ENCODE data around the gene SYNPR.

SYNPR gene

GRCh38 chr3:63478990-63479660 lies 201.0 kb downstream of the SYNPR start:
- H3K9ac ChIP-seq: no peak overlapping the region

DNA sequence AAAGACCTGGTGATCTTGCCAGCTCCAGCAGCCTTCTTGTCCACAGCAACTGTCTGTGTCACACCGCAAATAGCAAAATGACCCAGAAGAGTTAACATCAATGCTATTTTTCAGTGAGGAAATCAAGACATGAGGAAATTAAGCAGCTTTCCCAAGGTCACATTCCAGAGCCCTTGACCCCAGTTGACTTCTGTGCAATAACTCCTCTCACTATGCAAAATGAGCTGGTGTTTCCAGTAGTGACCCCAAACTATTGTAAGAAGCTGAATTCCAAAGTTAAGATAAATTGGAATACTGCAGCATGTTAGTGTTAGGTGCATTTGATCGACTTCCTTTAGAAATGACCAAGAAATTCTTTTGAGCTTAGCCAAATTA lies 201.5 kb downstream of the SYNPR start:
- Histone ChIP-seq H3K9me3 (ENCODE audit: control insufficient read depth, low read length) (no peaks in the 10 kb centered on the region), H3K27ac (no peak overlapping the region), H3K9ac (no peak overlapping the region), H3K36me3 (ENCODE audit: control insufficient read depth, insufficient read depth, low read length) (no peaks in the 10 kb centered on the region), H2AFZ (no peak overlapping the region), H3K79me2 (no peaks in the 10 kb centered on the region), H3K4me2 (ENCODE audit: low read length) (no peak overlapping the region), H3K4me1 (no peaks in the 10 kb centered on the region), H3K4me3 (ENCODE audit: low read depth, low read length) (no peak overlapping the region), H3K27me3 (ENCODE audit: control insufficient read depth, insufficient read depth, low read length) (no peaks in the 10 kb centered on the region)
- TF ChIP-seq CTCF (IDR thresholded peaks at IDR 0.05): no peak

More at GRCh38 chr3:63478990-63479660, 201.0 kb downstream of the SYNPR start:
- H2AFZ ChIP-seq: no peak overlapping the region
- H3K79me2 ChIP-seq: no peaks in the 10 kb centered on the region
- no peaks in the 10 kb centered on the region for H3K36me3 ChIP-seq (ENCODE audit: control insufficient read depth, insufficient read depth, low read length)
- H3K4me2 ChIP-seq (ENCODE audit: low read length): no peak overlapping the region
- no peak overlapping the region for H3K4me3 ChIP-seq (ENCODE audit: low read depth, low read length)
- no peak for TF ChIP-seq CTCF (IDR thresholded peaks at IDR 0.05)
- no peak overlapping the region for H3K27ac ChIP-seq
- no peaks in the 10 kb centered on the region for H3K27me3 ChIP-seq (ENCODE audit: control insufficient read depth, insufficient read depth, low read length)
- no peaks in the 10 kb centered on the region for H3K4me1 ChIP-seq
- H3K9me3 ChIP-seq (ENCODE audit: control insufficient read depth, low read length): no peaks in the 10 kb centered on the region

DNA sequence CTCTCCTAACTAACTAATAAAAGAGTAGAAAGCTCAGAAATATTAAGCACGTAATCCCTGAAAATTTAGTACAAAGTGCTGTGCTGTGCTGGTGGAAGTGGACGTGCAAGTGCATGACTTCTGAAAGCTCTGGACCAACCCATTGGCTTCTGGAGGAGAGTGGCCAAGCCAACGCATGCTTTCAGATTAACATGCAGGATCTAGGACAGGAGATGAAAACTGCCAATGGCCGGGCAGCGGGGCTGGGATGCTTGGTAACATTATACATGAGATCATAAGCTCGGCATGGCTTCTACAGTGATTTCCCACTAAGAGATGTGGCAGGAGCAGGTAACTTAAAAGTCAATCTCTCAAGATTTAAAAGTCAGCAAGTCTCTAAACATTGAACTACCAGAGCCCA lies 203.5 kb downstream of the SYNPR start:
- H3K9ac ChIP-seq: no peak overlapping the region
- no peak overlapping the region for H3K27ac ChIP-seq
- no peaks in the 10 kb centered on the region for H3K9me3 ChIP-seq (ENCODE audit: control insufficient read depth, low read length)
- no peak overlapping the region for H2AFZ ChIP-seq
- no peak overlapping the region for H3K4me2 ChIP-seq (ENCODE audit: low read length)
- no peak for TF ChIP-seq CTCF (IDR thresholded peaks at IDR 0.05)
- H3K4me1 ChIP-seq: no peaks in the 10 kb centered on the region
- H3K36me3 ChIP-seq (ENCODE audit: control insufficient read depth, insufficient read depth, low read length): no peaks in the 10 kb centered on the region
- H3K4me3 ChIP-seq (ENCODE audit: low read depth, low read length): no peak overlapping the region
- no peaks in the 10 kb centered on the region for H3K27me3 ChIP-seq (ENCODE audit: control insufficient read depth, insufficient read depth, low read length)
- no peaks in the 10 kb centered on the region for H3K79me2 ChIP-seq

DNA sequence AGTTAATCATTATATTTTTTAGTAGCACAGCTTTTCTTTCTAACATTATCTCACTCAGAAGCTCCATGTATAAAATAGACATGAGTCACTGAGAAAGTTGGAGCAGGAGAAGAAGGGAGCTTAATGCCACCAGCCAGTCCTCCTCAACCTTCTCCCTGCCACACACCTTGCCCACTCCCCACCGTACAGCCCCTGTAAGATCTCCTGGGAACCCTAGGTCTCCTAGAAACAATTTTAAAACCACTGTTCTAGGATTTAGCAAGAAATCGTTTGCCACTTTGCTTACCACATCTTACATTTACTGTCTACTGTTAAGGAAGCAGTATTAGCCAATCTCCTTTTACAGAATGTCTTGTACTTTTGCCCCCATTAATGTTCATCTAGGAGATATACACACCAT lies 204.2 kb downstream of the SYNPR start:
- Histone ChIP-seq H3K4me1 (no peaks in the 10 kb centered on the region), H3K27ac (no peak overlapping the region), H3K36me3 (ENCODE audit: control insufficient read depth, insufficient read depth, low read length) (no peaks in the 10 kb centered on the region), H3K79me2 (no peaks in the 10 kb centered on the region), H3K4me2 (ENCODE audit: low read length) (no peak overlapping the region), H3K9me3 (ENCODE audit: control insufficient read depth, low read length) (no peaks in the 10 kb centered on the region), H3K9ac (no peak overlapping the region), H2AFZ (no peak overlapping the region), H3K27me3 (ENCODE audit: control insufficient read depth, insufficient read depth, low read length) (no peaks in the 10 kb centered on the region), H3K4me3 (ENCODE audit: low read depth, low read length) (no peak overlapping the region)
- TF ChIP-seq CTCF (IDR thresholded peaks at IDR 0.05): no peak

DNA sequence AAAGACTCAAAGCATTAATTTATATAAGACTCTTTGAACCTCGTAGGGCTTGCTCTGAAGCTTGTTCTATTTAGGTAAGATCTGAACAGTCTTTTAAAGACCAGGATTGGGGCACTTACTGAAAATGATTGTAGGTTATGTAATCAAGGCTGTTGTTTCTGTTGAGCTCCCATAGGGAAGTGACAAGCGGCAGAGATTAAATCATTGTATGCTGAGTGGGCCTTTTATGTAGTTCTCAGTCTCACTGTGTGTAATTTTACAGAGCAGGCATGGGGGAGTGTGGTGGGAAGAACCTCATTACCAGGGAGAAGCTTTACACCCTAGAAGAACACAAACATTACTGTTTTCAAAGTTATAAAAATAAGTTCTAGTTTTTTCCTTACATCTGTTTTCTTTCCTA lies 214.4 kb downstream of the SYNPR start:
- H3K9ac ChIP-seq: no peak overlapping the region
- H3K9me3 ChIP-seq (ENCODE audit: control insufficient read depth, low read length): no peaks in the 10 kb centered on the region
- TF ChIP-seq CTCF (IDR thresholded peaks at IDR 0.05): no peak
- H3K4me1 ChIP-seq: no peaks in the 10 kb centered on the region
- no peaks in the 10 kb centered on the region for H3K36me3 ChIP-seq (ENCODE audit: control insufficient read depth, insufficient read depth, low read length)
- H3K4me2 ChIP-seq (ENCODE audit: low read length): no peak overlapping the region
- no peak overlapping the region for H2AFZ ChIP-seq
- H3K27ac ChIP-seq: no peak overlapping the region
- H3K4me3 ChIP-seq (ENCODE audit: low read depth, low read length): no peak overlapping the region
- no peaks in the 10 kb centered on the region for H3K79me2 ChIP-seq
- no peaks in the 10 kb centered on the region for H3K27me3 ChIP-seq (ENCODE audit: control insufficient read depth, insufficient read depth, low read length)
